Gastroesophageal sphincter (tissue), 3 donors: ENCODE measurements around the gene GPR18.

Experiments used
- CTCF ChIP-seq, 4 experiments: fragments of 200-600 bp in 2 of 4; fragments of 450-650 bp in 2 of 4; sonication (generic) in 1 of 4; IDR thresholded peaks; one replicate each; pipeline ENCODE4 v1.5.1; 2017 to 2019; ENCODE audit warnings: antibody characterized with exemption in 4 of 4, mild to moderate bottlenecking in 2 of 4, moderate library complexity in 2 of 4
- POLR2AphosphoS5 ChIP-seq: sonication (generic); formaldehyde crosslinking; IDR thresholded peaks from one replicate; pipeline ENCODE4 v1.6.1; 2017; ENCODE audit warnings: antibody characterized with exemption

- TF ChIP-seq POLR2AphosphoS5, result no peak
- TF ChIP-seq CTCF (IDR thresholded peaks at IDR 0.05), result no peak
Observed at GRCh38 chr13:99299920-99300341, 41.8 kb upstream of the GPR18 start.
